ENCODE results near the gene ADRA2B. TPM values are rescaled to one million over a fixed set of nuclear protein-coding genes. Genes with fewer than 3 reads are reported as not detected.

Gene ADRA2B
- polyA plus RNA-seq, 3 donors: 1.6 TPM; not detected in 2

GRCh38 chr2:96092573-96092877 is 23.8 kb downstream of the ADRA2B start:
- no peaks in the 10 kb centered on the region for H3K9me3 Mint-ChIP-seq
- intact Hi-C loops (cut with micrococcal nuclease): no loop called here
- H3K4me2 ChIP-seq (replicated peaks; ENCODE audit: extremely low read depth, low read length, poor library complexity, severe bottlenecking): peak overlapping the region; percentile 5
- WGBS (ENCODE audit: insufficient coverage): no CpG with 5 or more reads among the region's 4 CpGs
- H3K4me3 ChIP-seq (replicated peaks in 1 of 3; ENCODE audit: low read depth in 2 of 3, low read length in 3 of 3): no peak overlapping the region
- no peak overlapping the region for H3K4me3 Mint-ChIP-seq
- H3K79me2 ChIP-seq (ENCODE audit: insufficient read depth, low read length): no peaks in the 10 kb centered on the region
- H3K27ac Mint-ChIP-seq: peak overlapping the region in 2 of 7 donors; percentile 30 to 81
- no peaks in the 10 kb centered on the region for H3K9me3 ChIP-seq (replicated peaks in 1 of 2; ENCODE audit: control insufficient read depth in 1 of 2, insufficient read depth in 1 of 2, low read length in 2 of 2)
- H3K27me3 Mint-ChIP-seq (ENCODE audit: low read depth in 3 of 3): peaks cover 0 to 4% (median 0%) of the 10 kb centered on the region in 3 donors
- no peaks in the 10 kb centered on the region for H3K36me3 ChIP-seq (replicated peaks in 1 of 2; ENCODE audit: control insufficient read depth in 1 of 2, insufficient read depth in 2 of 2, low read length in 2 of 2)
- peak overlapping the region in 1 of 2 donors; percentile 53 for H3K27ac ChIP-seq (ENCODE audit: low read depth in 1 of 2, low read length in 2 of 2)
- peaks cover 22% of the 10 kb centered on the region in 2 donors for H3K4me1 ChIP-seq (ENCODE audit: control insufficient read depth in 1 of 2, insufficient read depth in 2 of 2, low read length in 2 of 2)
- H4K20me1 ChIP-seq (ENCODE audit: insufficient read depth, low read length): no peaks in the 10 kb centered on the region
- H3K9ac ChIP-seq (ENCODE audit: insufficient read depth, low read length, poor library complexity, severe bottlenecking): no peak overlapping the region
- H3K27me3 ChIP-seq (ENCODE audit: control insufficient read depth in 2 of 2, insufficient read depth in 2 of 2, low read length in 2 of 2): no peaks in the 10 kb centered on the region
- no peak for DNase-seq
- peak overlapping the region; percentile 72 for H2AFZ ChIP-seq (ENCODE audit: insufficient read depth, low read depth, low read length, poor library complexity, severe bottlenecking)
- peaks cover 19% of the 10 kb centered on the region for H3K4me1 Mint-ChIP-seq
- no peak for TF ChIP-seq CTCF (IDR thresholded peaks at IDR 0.05)
- no peaks in the 10 kb centered on the region for H3K36me3 Mint-ChIP-seq

- no peak overlapping the region for H3K9ac ChIP-seq (ENCODE audit: insufficient read depth, low read length, poor library complexity, severe bottlenecking)
- H3K27ac ChIP-seq (ENCODE audit: low read depth in 1 of 2, low read length in 2 of 2): no peak overlapping the region
- no peaks in the 10 kb centered on the region for H3K36me3 ChIP-seq (replicated peaks in 1 of 2; ENCODE audit: control insufficient read depth in 1 of 2, insufficient read depth in 2 of 2, low read length in 2 of 2)
- no peaks in the 10 kb centered on the region for H3K9me3 ChIP-seq (replicated peaks in 1 of 2; ENCODE audit: control insufficient read depth in 1 of 2, insufficient read depth in 1 of 2, low read length in 2 of 2)
- DNase-seq: no peak
- no peak overlapping the region for H3K4me3 ChIP-seq (replicated peaks in 1 of 3; ENCODE audit: low read depth in 2 of 3, low read length in 3 of 3)
- H3K27ac Mint-ChIP-seq: peak overlapping the region in 1 of 7 donors; percentile 36
- H3K4me1 Mint-ChIP-seq: peaks cover 19% of the 10 kb centered on the region
- no peaks in the 10 kb centered on the region for H4K20me1 ChIP-seq (ENCODE audit: insufficient read depth, low read length)
- no peak for TF ChIP-seq CTCF (IDR thresholded peaks at IDR 0.05)
- 89% methylated on average over 11 of the region's 18 CpGs for WGBS (ENCODE audit: insufficient coverage)
- H3K4me2 ChIP-seq (replicated peaks; ENCODE audit: extremely low read depth, low read length, poor library complexity, severe bottlenecking): no peak overlapping the region
- H3K27me3 Mint-ChIP-seq (ENCODE audit: low read depth in 3 of 3): peaks cover 3 to 4% (median 4%) of the 10 kb centered on the region in 3 donors
- H3K4me3 Mint-ChIP-seq: no peak overlapping the region
- peaks cover 22% of the 10 kb centered on the region in 2 donors for H3K4me1 ChIP-seq (ENCODE audit: control insufficient read depth in 1 of 2, insufficient read depth in 2 of 2, low read length in 2 of 2)
- H3K36me3 Mint-ChIP-seq: no peaks in the 10 kb centered on the region
- H3K79me2 ChIP-seq (ENCODE audit: insufficient read depth, low read length): no peaks in the 10 kb centered on the region
- H3K9me3 Mint-ChIP-seq: no peaks in the 10 kb centered on the region
- intact Hi-C loops (cut with micrococcal nuclease): no loop called here
- no peak overlapping the region for H2AFZ ChIP-seq (ENCODE audit: insufficient read depth, low read depth, low read length, poor library complexity, severe bottlenecking)
- H3K27me3 ChIP-seq (ENCODE audit: control insufficient read depth in 2 of 2, insufficient read depth in 2 of 2, low read length in 2 of 2): no peaks in the 10 kb centered on the region
Observed at GRCh38 chr2:96091711-96092572, 24.4 kb downstream of the ADRA2B start.

Data from CD14-positive monocyte (primary cell).